Embryonic facial prominence (tissue), 1 donor: Measurements from ENCODE around the gene DENND1A.
"Not testable (repeated sequence)": the region's sequence is repeated elsewhere in the genome, so short reads cannot be mapped to it uniquely, and the experiment has no call there.

Experiments
- DNase-seq: peaks from one replicate; pipeline ENCODE4 v3.0.0-alpha.2; 2016; ENCODE audit errors: extremely low spot score

DENND1A gene

GRCh38 chr9:123728571-123728970 is 201.4 kb downstream of the DENND1A start:
- not testable (repeated sequence) for DNase-seq

GRCh38 chr9:123727332-123727731 is 202.6 kb downstream of the DENND1A start:
- DNase-seq = no peak

DNA sequence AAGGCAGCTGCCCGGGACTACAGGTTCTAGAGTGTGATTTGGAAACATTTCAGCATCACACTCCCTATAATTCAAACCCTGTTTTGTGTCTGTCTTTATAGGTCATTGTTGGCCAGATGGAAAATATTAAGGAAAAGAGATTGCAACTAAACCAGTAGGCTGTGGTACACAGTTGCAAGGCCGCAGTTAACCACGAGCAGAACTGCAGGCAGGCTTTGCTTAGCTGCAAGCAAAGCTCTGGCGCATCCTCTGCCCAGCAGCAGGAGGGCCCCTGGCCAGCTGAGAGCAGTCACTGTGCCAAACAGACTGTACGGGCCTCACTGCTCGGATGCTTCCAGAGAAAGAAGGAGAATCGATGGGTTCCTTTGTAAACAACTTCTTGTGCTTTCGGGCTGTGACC is 204.5 kb downstream of the DENND1A start:
- DNase-seq = no peak

DNA sequence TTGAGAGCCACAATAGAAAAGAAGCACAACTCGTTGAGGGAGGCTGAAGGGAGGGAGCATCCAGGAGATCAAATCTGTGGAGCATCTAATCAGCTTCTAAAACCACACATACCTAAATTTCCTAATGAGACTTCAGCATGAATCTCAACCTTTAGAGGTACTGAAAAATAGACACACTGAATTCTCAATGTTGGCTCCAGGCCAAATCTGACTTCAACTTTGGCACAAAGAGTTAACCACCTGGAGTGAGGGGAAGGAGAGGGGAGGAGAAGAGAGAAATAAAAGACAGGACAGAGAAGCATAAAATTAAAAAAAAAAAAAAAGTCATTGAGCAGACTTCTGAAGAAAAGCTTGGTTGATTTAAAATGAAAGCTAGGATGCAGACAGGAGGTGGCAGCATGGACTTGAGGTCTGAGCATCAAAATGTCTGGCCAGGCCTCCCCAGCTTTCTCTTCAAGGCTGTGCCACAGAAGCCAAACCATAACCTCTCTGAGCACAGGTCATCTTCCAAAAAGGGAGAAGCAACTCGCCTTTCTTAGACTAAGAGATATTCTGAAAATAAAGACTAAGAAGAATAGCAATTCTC is 205.6 kb downstream of the DENND1A start:
- DNase-seq = no peak

DNA sequence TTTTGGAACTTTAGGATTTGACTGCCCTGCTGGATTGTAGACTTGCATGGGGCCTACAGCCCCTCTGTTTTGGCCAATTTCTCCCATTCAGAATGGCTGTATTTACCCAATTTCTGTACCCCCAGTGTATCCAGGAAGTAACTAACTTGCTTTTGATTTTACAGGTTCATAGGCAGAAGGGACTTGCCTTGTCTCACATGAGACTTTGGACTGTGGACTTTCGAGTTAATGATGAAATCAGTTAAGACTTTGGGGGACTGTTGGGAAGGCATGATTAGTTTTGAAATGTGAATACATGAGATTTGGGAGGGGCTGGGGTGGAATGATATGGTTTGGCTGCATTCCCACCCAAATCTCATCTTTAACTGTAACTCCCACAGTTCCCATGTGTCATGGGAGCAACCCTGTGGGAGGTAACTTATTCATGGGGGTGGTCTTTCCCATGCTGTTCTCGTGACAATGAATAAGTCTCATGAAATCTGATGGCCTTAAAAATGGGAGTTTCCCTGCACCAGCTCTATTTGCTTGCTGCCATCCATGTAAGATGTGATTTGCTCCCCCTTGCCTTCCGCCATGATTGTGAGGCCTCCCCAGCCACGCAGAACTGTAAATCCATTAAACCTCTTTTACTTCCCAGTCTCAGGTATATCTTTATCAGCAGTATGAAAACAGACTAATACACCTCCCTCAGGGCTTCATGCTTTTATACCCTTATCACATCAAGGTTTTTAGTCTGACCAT is 206.6 kb downstream of the DENND1A start:
- DNase-seq = no peak

DNA sequence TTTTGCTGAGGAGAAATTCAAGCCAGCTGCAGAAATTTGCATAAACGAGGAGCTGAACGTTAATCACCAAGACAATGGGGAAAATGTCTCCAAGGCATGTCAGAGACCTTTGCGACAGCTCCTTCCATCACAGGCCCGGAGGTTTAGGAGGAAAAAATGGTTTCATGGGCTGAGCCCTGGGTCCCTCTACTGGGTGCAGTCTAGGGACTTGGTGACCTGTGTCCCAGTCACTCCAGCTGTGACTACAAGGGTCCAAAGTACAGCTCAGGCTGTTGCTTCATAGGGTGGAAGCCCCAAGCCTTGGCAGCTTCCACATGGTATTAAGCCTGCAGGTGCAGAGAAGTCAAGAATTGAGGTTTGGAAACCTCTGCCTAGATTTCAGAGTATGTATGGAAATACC is 207.5 kb downstream of the DENND1A start:
- no peak for DNase-seq

- DNase-seq = no peak
Measured at GRCh38 chr9:123718188-123718587, 211.7 kb downstream of the DENND1A start.

DNA sequence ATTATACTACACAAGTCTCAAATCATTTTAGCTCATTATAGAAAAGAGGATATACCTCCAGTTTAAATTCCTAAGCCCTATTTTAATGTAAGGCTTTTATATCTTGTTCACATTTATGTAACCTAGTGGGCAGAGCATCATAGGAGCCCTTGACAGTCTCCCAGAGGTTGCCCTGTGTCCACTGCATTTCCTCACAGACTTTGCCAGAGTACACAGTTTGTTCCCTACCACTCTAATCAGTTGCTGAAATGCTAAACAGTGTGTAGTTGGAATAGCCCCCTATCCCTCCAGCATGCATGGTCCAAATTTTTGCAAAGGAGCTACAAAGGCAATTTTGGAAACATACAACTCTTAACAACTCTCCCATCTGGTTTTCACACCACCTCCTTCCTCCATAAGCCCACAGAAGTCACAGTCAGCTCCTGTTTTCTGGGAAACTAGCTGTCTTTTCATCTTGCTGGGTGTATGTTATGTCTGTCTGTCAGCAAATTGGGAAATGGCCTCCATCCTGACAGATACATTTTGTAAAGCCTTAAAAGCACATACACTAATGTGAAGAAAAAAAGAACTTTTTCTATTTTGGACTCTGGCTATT is 212.2 kb downstream of the DENND1A start:
- DNase-seq = no peak

- DNase-seq = no peak
Measured at GRCh38 chr9:123716339-123716945, 213.5 kb downstream of the DENND1A start.

DNA sequence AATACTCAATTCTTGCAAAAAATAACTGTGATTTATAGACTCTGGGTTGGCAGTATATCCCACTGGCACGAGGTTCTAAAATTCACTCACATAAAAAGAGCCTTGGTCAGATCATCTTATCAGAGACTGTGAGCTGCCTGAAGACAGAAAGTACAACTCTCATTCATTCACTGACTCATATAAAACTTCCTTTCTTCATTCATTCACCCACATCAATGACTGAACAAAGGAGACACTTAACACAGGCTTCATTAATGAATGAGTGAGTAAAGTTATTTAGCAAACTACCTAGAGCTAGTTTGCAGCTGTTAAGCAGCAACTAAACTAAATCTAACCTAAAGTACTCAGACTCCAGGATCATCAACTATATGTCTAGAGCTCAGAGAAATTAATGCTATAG is 214.7 kb downstream of the DENND1A start:
- no peak for DNase-seq

DNA sequence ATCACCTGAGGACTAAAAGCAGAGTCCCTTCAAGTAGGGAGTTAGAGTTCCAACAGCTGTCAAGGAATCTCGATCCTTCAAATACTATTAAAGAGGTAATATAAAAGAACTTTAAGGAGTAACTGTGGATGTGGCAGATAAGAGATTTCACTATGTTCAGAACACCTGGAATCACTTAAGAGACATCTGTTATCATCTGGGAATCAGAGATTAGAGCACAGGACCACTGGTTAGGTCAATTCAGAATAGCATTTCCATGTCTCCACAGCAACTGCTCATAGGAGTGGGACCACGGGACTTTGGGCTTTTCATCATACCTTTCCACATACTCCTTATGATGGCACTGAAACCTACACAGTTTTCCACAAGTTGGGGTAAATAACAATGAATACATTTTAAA is 216.6 kb downstream of the DENND1A start:
- DNase-seq = no peak

- no peak for DNase-seq
Measured at GRCh38 chr9:123712399-123712798, 217.5 kb downstream of the DENND1A start.

DNA sequence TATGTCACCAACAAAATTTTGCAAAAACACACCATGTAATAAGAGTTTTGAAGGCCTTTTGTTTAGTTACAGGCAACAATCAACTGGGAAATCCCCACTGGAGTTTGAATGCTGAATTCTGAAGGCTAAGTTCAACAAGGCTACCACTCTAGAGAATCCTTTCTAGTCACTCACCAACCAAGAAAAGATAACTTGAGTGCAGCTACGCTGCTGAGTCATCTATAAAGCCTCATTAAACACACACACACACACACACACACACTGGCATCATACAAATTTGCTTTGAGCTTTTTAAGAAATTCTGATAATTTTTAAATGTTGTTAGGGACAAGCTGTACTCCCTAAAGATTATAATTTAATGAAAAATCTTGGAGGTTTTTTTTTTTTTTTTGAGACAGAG is 219.6 kb downstream of the DENND1A start:
- no peak for DNase-seq

DNA sequence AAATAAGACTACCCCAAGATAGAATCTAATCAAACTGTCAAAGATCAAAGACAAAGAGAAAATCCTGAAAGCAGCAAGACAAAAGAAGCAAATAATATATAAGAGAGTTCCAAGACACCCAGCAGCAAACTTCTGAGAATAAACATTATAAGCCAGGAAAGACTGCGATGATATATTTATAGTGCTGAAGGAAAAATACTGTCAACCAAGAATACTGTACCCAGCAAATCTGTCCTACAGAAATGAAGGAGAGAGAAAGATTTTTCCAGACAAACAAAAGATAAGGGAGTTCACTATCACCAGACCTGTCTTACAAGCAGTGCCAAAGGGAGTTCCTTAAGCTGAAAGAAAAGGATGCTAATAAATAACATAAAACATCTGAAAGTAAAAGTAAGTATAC is 227.4 kb downstream of the DENND1A start:
- no peak for DNase-seq

DNA sequence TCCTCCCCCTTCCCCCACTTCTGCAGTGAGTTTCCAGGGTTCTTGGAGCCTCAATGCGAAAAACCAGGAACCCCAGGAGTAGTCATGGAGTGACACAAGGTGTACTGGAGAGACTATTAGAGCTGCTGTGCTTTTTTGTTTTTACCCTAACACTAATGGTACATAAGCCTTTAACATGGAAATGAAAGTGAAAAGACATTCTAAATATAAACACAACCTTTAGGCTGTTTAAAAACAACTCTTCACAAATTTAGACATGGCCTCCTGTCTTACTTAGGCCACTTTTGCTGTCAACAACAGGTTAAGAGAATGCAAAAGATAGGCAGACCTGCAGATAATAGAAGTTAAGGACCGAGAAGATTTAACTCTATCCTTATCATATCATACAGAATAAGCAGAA is 232.2 kb downstream of the DENND1A start:
- no peak for DNase-seq

GRCh38 chr9:123696476-123696875 is 233.4 kb downstream of the DENND1A start:
- DNase-seq = no peak

DNA sequence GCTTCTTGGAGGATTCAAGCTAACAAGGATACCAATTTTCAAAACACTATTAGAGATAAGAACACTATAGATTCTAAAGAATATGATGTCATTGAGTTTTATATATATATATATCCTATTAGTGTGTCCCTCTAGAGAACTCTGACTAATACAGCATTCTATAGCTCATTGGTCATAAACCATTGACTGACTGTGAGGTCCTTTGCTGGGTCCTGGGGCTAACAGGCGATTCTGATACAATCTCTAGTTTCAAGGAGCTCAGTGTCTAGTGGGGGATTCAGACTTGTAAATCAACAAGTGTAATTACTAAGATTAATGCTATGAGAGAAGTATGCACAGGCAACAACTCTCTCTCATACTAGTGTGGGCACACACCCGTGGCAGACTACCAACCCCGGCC is 234.5 kb downstream of the DENND1A start:
- no peak for DNase-seq

- DNase-seq = no peak
Measured at GRCh38 chr9:123691765-123692303, 238.1 kb downstream of the DENND1A start.

- no peak for DNase-seq
Measured at GRCh38 chr9:123689701-123690428, 240.1 kb downstream of the DENND1A start.

DNA sequence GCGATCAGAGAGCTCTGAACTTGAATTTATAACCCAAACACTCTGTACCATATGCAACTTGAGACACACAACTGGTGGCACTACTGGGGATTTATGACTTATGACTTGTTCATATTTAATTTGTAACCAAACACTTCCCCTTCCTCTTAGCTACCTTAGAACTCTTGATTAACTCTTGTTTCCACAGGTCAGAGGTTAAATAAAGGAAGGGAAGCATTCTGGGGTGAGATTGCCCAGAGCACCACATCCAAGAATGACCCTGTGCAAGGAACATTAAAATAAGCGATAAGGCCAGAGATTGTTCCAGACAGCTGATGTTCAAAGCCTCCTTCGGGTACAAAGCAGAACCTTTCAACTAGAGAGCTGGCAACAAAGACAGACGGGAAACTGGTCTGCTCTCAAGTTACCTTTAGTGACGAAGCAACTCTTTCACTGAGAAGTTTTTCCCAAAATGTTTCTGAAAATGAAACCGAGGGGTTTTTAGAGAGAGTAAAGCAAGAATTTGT is 242.6 kb downstream of the DENND1A start:
- no peak for DNase-seq

- no peak for DNase-seq
Measured at GRCh38 chr9:123686829-123687192, 243.1 kb downstream of the DENND1A start.
